Osteoblast (primary cell): ENCODE results near the gene C12orf75. TPM values are rescaled to one million over a fixed set of nuclear protein-coding genes. Genes with fewer than 3 reads are reported as not detected.

Source experiments
- DNase-seq: peaks from one replicate; pipeline ENCODE4 v3.0.0; 2011; ENCODE audit warnings: low spot score, mixed read lengths; ENCODE audit not compliant: insufficient read length; ENCODE audit errors: missing footprints
- H2AFZ ChIP-seq: 2 replicates; pipeline ENCODE4 v1.6.0; 2011; ENCODE audit warnings: mild to moderate bottlenecking, low read length
- H3K27ac ChIP-seq: 2 replicates; pipeline ENCODE4 v1.5.1; 2011; ENCODE audit warnings: mild to moderate bottlenecking, low read depth, low read length, moderate library complexity
- H3K27me3 ChIP-seq: 2 replicates; pipeline ENCODE4 v1.6.0; 2012; ENCODE audit warnings: mild to moderate bottlenecking, control low read depth, inconsistent platforms, low read length, moderate library complexity; ENCODE audit not compliant: insufficient read depth
- H3K36me3 ChIP-seq: 2 replicates; pipeline ENCODE4 v1.5.1; 2011; ENCODE audit warnings: mild to moderate bottlenecking, low read length, control low read depth, moderate library complexity; ENCODE audit not compliant: insufficient read depth
- H3K4me1 ChIP-seq: 2 replicates; pipeline ENCODE4 v1.5.1; 2011; ENCODE audit warnings: mild to moderate bottlenecking, low read length, control low read depth, moderate library complexity; ENCODE audit not compliant: insufficient read depth
- H3K4me2 ChIP-seq: 2 replicates; pipeline ENCODE4 v1.6.0; 2011; ENCODE audit warnings: mild to moderate bottlenecking, low read length; ENCODE audit not compliant: insufficient read depth
- H3K4me3 ChIP-seq: fragments of 200-600 bp; sonication (generic); 3 replicates; pipeline ENCODE4 v1.5.1; 2012; ENCODE audit warnings: mild to moderate bottlenecking, low read length, inconsistent platforms; ENCODE audit not compliant: insufficient read depth
- H3K79me2 ChIP-seq: 2 replicates; pipeline ENCODE4 v1.6.0; 2012; ENCODE audit warnings: mild to moderate bottlenecking, low read length, control low read depth, inconsistent platforms; ENCODE audit not compliant: insufficient read depth
- H3K9me3 ChIP-seq: 2 replicates; pipeline ENCODE4 v1.5.1; 2011; ENCODE audit warnings: low read depth, low read length, control low read depth
- H4K20me1 ChIP-seq: 2 replicates; pipeline ENCODE4 v1.6.0; 2012; ENCODE audit warnings: mild to moderate bottlenecking, low read length, control low read depth; ENCODE audit not compliant: insufficient read depth
- total RNA-seq: library from RNA; depleted of rRNA; stranded (reverse); fragments of >200 nt; gene quantifications from 2 replicates; pipeline ENCODE4 v1.2.3, GENCODE V29; 2012
- TF ChIP-seq, protein P1 (sequence below): IDR thresholded peaks from 2 replicates; pipeline ENCODE4 v1.5.1; 2011; ENCODE audit warnings: mild to moderate bottlenecking, low read depth, low read length, moderate library complexity; ENCODE audit errors: extremely low read depth

C12orf75 gene
- total RNA-seq, 1 donor, result 48.5 TPM

DNA sequence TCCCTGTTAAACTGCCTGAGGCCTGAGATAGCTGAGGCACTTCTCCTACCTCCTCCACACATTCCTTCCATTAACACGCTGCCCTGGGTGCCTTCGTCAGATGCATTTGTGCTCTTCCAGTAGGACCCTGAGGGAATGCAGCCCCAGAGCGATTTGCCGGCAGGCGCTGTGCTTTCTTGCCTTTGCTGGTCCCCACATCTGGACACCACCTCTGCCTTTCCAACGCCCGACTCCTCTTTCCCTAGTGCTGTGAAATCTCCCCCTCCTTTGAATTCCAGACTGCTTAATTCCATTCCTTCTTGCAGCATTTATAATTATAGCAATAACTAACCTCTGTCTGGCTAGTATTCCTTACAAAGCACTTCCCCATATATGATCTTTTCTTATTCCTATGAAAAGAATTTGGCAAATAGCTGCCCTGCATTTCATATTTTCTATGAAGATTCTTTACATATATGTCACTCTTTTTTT lies 88.4 kb downstream of the C12orf75 start:
- TF ChIP-seq, protein P1, sequence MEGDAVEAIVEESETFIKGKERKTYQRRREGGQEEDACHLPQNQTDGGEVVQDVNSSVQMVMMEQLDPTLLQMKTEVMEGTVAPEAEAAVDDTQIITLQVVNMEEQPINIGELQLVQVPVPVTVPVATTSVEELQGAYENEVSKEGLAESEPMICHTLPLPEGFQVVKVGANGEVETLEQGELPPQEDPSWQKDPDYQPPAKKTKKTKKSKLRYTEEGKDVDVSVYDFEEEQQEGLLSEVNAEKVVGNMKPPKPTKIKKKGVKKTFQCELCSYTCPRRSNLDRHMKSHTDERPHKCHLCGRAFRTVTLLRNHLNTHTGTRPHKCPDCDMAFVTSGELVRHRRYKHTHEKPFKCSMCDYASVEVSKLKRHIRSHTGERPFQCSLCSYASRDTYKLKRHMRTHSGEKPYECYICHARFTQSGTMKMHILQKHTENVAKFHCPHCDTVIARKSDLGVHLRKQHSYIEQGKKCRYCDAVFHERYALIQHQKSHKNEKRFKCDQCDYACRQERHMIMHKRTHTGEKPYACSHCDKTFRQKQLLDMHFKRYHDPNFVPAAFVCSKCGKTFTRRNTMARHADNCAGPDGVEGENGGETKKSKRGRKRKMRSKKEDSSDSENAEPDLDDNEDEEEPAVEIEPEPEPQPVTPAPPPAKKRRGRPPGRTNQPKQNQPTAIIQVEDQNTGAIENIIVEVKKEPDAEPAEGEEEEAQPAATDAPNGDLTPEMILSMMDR, result no peak
- H3K4me3 ChIP-seq, result no peak overlapping the region
- no peaks in the 10 kb centered on the region for H4K20me1 ChIP-seq
- H3K27ac ChIP-seq, result peak overlapping the region; percentile 77
- H3K4me1 ChIP-seq, result peaks cover 20% of the 10 kb centered on the region
- H3K9me3 ChIP-seq, result no peaks in the 10 kb centered on the region
- no peak overlapping the region for H2AFZ ChIP-seq
- H3K79me2 ChIP-seq, result no peaks in the 10 kb centered on the region
- no peaks in the 10 kb centered on the region for H3K36me3 ChIP-seq
- no peak for DNase-seq
- H3K27me3 ChIP-seq, result no peaks in the 10 kb centered on the region
- H3K4me2 ChIP-seq, result no peak overlapping the region

DNA sequence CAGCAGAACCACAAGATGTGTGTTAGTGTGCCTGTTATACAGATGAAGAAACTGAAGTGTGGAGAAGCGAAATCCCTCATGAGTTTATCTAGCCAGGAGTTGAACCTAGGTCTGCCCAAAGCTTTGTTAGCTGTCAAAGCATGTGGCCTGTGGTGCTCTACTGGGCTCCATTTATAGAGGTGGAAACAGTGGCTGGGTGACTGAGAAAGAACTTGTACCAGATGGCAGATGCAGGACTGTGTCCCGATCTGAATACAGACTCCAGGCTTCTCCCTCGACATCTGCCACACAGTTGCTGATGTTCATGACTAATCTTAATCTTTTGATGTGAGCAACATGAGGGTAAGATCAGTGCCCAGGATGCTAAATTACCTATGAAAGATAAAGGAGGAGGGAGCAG lies 89.1 kb downstream of the C12orf75 start:
- Histone ChIP-seq H2AFZ (no peak overlapping the region), H3K27ac (peak overlapping the region; percentile 41), H3K9me3 (no peaks in the 10 kb centered on the region), H3K79me2 (no peaks in the 10 kb centered on the region), H4K20me1 (no peaks in the 10 kb centered on the region), H3K4me2 (no peak overlapping the region), H3K4me3 (no peak overlapping the region), H3K36me3 (no peaks in the 10 kb centered on the region), H3K4me1 (peaks cover 20% of the 10 kb centered on the region), H3K27me3 (no peaks in the 10 kb centered on the region)
- TF ChIP-seq, protein P1, result no peak
- no peak for DNase-seq

DNA sequence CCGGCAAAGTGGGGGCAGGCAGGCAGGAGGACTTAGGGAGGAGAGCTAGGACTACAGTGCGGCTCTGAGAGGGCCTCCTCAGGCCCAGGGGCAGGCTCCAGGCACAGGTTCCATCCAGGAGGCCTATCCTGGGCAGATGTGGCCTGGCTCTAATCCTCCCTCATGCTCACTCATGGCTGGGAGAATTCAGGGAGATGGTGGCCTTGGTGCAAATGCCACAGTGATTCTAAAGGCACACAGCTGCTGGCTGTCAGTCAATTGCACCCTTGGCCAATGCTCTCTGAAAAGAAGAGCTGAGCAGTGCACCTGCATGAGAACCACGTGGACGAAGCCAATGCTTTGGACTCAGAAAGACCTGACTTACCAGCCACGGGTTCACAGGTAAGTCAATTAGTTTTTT lies 89.6 kb downstream of the C12orf75 start:
- Histone ChIP-seq H3K27me3 (no peaks in the 10 kb centered on the region), H3K9me3 (no peaks in the 10 kb centered on the region), H3K4me1 (peaks cover 20% of the 10 kb centered on the region), H2AFZ (no peak overlapping the region), H4K20me1 (no peaks in the 10 kb centered on the region), H3K36me3 (no peaks in the 10 kb centered on the region), H3K79me2 (no peaks in the 10 kb centered on the region), H3K4me2 (no peak overlapping the region), H3K27ac (no peak overlapping the region), H3K4me3 (no peak overlapping the region)
- TF ChIP-seq, protein P1, result no peak
- no peak for DNase-seq

DNA sequence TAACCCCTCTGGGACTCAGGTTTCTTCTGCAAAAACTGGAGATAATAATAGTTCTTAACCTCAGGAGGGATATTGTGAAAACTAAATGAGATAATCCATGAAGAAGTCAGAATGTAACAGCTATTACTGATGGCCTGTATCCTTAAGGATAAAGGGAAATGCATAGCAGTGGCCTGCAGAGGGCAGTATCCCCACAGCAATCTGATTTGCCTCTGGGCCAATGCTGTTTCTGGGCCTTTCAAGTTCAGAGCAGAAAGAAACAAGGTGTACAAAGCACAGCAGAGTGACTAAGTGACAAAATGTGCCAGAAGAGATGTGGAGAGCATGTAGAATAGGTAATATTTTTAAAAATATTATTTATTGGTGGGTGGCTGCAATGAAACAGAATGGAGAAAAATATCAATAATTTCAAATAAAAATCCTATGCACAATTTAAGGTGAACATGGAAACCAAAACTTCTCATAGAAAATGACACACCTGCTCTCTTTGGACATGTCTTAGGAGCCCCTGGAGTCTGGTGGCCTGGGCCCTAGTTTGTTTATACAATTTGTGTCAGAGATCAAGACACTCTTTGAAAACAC lies 90.3 kb downstream of the C12orf75 start:
- Histone ChIP-seq H3K4me2 (no peak overlapping the region), H3K27ac (no peak overlapping the region)
- peak; percentile 58 for DNase-seq

More for the DNA sequence above, 90.3 kb downstream of the C12orf75 start:
- H3K4me3 ChIP-seq, result no peak overlapping the region
- peaks cover 20% of the 10 kb centered on the region for H3K4me1 ChIP-seq
- H3K9me3 ChIP-seq, result no peaks in the 10 kb centered on the region
- no peak overlapping the region for H2AFZ ChIP-seq
- H3K36me3 ChIP-seq, result no peaks in the 10 kb centered on the region
- TF ChIP-seq, protein P1, result peak; percentile 97
- no peaks in the 10 kb centered on the region for H3K27me3 ChIP-seq
- no peaks in the 10 kb centered on the region for H4K20me1 ChIP-seq
- no peaks in the 10 kb centered on the region for H3K79me2 ChIP-seq

Other genes with a start within 250 kb of the C12orf75 start
- gene ALDH1L2, start 246.2 kb upstream of the C12orf75 start, total RNA-seq, result 55.4 and 63.9 TPM in 2 replicates
- 124 and 131 TPM in 2 replicates for gene WASHC4, start 223.0 kb upstream of the C12orf75 start, total RNA-seq
- gene APPL2, start 94.5 kb upstream of the C12orf75 start, total RNA-seq, result 67.0 and 91.3 TPM in 2 replicates